Activated T-cell treated with anti-CD3 and anti-CD28 coated beads, Interleukin-2, amount 50 U/mL, for 4 hours (primary cell): ENCODE measurements around the gene PPFIA4. TPM values are rescaled to one million over a fixed set of nuclear protein-coding genes. Genes with fewer than 3 reads are reported as not detected.
A peak's percentile ranks its signal among the peaks of the same experiment; 100 is the strongest.

Experiments used
- ATAC-seq, 2 donors: fragments of 200-7000 bp; cut with Tn5 transposase; one replicate each; pipeline ENCODE4 v1.10.0; 2021
- DNase-seq: peaks from one replicate; pipeline ENCODE4 v3.0.0-alpha.2; 2020
- H3K27me3 Mint-ChIP-seq: one replicate; pipeline ENCODE4 v1.8.0; 2021; ENCODE audit warnings: low read depth, mixed read lengths
- H3K36me3 Mint-ChIP-seq: one replicate; pipeline ENCODE4 v1.8.0; 2022; ENCODE audit warnings: mixed read lengths; ENCODE audit not compliant: insufficient read depth
- H3K4me1 Mint-ChIP-seq: one replicate; pipeline ENCODE4 v1.8.0; 2021; ENCODE audit warnings: low read depth, mixed read lengths
- H3K4me3 Mint-ChIP-seq: one replicate; pipeline ENCODE4 v1.8.0; 2021; ENCODE audit warnings: mild to moderate bottlenecking, moderate library complexity, mixed read lengths
- H3K9me3 Mint-ChIP-seq: one replicate; pipeline ENCODE4 v1.8.0; 2021; ENCODE audit warnings: mixed read lengths
- total RNA-seq, 3 donors: library from RNA; stranded (reverse); gene quantifications; one replicate each; pipeline ENCODE4 v1.2.1, GENCODE V29; 2021

The PPFIA4 gene
- total RNA-seq, 3 donors from 2014 or later = 0.37 to 1.2 (median 0.82) TPM

DNA sequence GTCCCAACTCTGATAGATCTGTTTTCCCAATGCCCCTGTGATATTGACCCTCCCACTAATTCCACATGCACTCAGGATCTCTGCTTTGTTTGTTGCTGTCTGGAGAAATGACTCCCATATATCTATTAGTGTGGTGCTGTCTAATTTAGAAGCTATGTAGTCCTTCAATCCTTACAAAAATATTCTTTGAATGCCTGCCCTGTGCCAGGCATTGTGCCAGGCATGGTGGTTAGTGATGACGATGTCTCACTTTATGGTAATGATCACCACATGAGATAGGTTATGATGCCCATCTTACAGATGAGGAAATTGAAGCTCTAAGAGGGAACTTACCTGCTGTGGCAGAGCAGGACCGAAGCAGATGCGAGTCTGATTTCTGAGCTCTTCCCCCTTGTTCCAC lies 46.6 kb downstream of the PPFIA4 start:
- H3K9me3 Mint-ChIP-seq = no peaks in the 10 kb centered on the region
- peaks cover 38% of the 10 kb centered on the region for H3K27me3 Mint-ChIP-seq
- peaks cover 6% of the 10 kb centered on the region for H3K4me1 Mint-ChIP-seq
- no peaks in the 10 kb centered on the region for H3K36me3 Mint-ChIP-seq
- ATAC-seq = no peak
- H3K4me3 Mint-ChIP-seq = no peak overlapping the region
- no peak for DNase-seq

DNA sequence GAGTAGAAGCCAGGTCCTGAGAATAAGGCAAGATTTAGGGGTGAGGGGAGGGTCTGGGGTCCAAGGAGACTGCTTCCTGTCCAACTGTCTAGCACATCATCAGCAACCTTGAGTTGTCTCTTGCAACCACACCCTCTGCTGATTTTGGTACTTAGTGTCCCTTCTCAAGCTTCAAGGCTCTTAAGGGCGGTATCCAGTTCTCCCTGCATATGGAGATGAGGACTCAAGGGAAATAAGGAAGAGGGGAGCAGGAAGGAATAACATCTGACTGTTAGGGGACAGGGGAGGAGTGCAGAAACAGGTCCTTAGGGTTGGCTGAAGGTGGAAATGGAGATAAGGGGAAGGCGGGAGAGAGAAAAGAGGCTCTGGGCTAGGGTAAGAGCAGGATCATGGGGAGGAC lies 47.2 kb downstream of the PPFIA4 start:
- DNase-seq = no peak
- H3K27me3 Mint-ChIP-seq = peaks cover 38% of the 10 kb centered on the region
- no peaks in the 10 kb centered on the region for H3K36me3 Mint-ChIP-seq
- ATAC-seq = no peak
- H3K4me1 Mint-ChIP-seq = peaks cover 6% of the 10 kb centered on the region
- no peak overlapping the region for H3K4me3 Mint-ChIP-seq
- H3K9me3 Mint-ChIP-seq = no peaks in the 10 kb centered on the region

DNA sequence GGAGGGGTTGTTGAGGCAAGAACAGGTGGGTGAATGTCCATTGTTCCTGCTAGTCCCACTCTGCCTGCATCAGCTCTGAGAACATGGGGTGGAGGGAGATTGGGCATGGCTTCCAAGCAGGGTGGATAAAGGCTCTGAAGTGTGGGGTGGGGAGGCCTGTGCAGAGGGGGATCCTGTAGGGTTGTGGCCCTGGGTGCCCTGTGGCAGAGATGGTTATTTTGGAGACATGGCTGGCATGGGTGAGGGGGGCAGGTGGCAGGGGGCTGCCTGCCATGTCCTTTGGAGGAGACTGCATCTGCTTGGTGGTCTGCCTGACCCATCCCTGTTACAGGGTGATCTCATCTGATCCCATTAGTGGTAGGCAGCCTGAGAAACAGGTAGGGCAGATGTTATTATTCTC lies 48.3 kb downstream of the PPFIA4 start:
- DNase-seq = no peak
- peaks cover 6% of the 10 kb centered on the region for H3K4me1 Mint-ChIP-seq
- H3K27me3 Mint-ChIP-seq = peaks cover 43% of the 10 kb centered on the region
- no peak overlapping the region for H3K4me3 Mint-ChIP-seq
- H3K9me3 Mint-ChIP-seq = no peaks in the 10 kb centered on the region
- H3K36me3 Mint-ChIP-seq = no peaks in the 10 kb centered on the region
- no peak for ATAC-seq

DNA sequence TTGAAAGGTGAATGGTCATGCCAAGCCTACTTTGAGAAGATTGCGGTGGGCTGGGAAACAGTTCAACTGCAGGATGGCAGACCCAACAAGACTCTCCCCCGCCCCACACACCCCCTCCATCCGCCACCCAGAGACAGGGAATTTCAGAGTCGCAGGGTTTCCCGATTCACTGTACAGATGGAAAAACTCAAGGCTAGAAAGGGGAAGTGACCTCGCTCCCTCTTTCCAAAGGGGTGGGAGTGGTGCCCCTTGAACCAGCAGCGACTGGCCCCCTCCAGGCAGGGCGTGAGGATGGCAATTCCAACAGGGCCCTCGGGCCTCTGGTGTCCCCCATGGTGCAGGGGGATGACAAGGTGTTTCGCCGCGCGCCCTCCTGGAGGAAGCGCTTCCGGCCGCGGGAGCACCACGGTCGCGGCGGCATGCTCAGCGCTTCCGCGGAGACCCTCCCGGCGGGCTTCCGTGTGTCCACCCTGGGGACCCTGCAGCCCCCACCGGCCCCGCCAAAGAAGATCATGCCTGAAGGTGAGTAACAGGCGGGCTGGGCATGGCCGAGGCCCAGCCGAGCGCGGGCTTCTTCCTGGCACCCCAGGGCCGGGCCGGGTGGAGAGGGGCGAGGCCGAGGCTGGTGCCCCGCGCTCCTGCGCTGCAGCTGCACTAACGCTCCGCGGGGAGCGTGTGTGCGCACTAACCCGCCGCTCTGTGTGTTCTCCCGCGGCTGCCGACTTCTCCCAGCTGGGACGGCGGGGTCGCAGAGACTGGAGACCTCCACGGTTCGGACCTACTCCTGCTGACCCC lies 49.1 kb downstream of the PPFIA4 start:
- Mint-ChIP-seq H3K27me3 (peaks cover 43% of the 10 kb centered on the region), H3K4me3 (no peak overlapping the region)
- peak; percentile 56 to 85 for ATAC-seq

DNA sequence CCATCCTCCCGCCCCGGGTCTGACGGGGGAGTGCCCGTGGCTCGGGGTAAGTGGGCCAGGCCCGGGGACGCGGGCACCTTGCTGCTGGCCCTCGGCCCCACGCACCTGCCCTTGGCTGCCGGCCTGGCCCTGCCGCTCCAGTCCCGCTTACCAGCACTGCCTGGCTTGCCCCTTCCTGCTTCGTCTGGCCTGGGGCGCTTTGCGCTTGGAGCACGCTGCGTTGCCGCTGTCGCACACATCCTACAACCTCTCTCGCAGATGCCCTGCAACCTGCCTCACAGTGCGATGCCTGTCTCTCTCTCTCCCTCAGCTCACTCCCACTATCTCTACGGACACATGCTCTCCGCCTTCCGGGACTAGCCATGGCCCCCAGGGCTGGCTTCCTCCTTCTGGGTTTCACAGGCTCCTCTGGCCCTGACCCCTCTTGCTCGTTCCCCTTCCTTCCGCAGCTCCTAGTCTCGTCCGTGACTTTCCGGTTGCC lies 49.8 kb downstream of the PPFIA4 start:
- H3K9me3 Mint-ChIP-seq = no peaks in the 10 kb centered on the region
- H3K27me3 Mint-ChIP-seq = peaks cover 43% of the 10 kb centered on the region
- peak in 1 of 2 donors; percentile 21 for ATAC-seq
- H3K4me1 Mint-ChIP-seq = peaks cover 6% of the 10 kb centered on the region
- peak overlapping the region; percentile 47 for H3K4me3 Mint-ChIP-seq
- H3K36me3 Mint-ChIP-seq = no peaks in the 10 kb centered on the region
- no peak for DNase-seq

More for the DNA sequence above, 49.1 kb downstream of the PPFIA4 start:
- Mint-ChIP-seq H3K36me3 (no peaks in the 10 kb centered on the region), H3K9me3 (no peaks in the 10 kb centered on the region), H3K4me1 (peaks cover 6% of the 10 kb centered on the region)
- DNase-seq = no peak

DNA sequence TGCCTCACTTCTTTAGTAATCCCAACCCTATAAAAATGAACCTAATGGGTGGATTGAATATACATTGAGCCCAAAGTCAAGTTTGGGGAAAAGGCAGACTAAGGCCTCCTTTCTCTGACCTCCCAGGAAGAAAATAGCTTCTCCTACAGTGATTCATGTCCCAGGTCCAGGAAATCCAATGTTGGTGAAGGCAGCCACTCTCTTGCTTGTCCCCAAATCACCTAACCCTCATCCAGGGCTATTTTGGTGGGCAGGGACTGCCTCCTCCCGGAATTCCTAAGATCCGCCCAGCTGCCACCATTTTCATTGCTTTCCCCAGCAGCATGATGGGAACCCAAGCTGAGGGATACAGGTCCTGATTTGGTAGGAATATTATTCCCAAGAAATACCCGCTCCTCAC lies 51.1 kb downstream of the PPFIA4 start:
- Mint-ChIP-seq H3K9me3 (no peaks in the 10 kb centered on the region), H3K27me3 (peaks cover 43% of the 10 kb centered on the region), H3K4me1 (peaks cover 6% of the 10 kb centered on the region), H3K36me3 (no peaks in the 10 kb centered on the region), H3K4me3 (no peak overlapping the region)
- no peak for ATAC-seq
- no peak for DNase-seq

DNA sequence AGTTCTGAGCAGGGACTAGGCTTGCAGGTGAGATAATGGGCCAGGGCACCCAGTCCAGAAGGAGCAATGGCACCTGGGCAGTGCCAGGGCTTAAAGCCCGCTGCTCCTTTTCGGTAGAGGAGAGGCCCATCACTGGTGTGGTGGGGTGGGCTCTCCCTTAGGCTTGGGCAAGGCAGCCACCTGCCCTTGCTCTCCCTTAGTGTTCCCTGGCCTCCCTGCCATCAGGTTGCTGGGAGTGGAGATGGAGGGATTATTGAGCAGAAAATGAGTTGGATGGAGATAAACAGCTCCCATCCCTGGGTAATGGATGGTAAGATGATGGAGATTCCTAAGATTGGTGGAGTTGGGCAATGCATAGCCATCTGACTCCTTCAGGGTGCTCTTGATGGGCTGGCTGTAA lies 51.7 kb downstream of the PPFIA4 start:
- H3K27me3 Mint-ChIP-seq = peaks cover 41% of the 10 kb centered on the region

DNA sequence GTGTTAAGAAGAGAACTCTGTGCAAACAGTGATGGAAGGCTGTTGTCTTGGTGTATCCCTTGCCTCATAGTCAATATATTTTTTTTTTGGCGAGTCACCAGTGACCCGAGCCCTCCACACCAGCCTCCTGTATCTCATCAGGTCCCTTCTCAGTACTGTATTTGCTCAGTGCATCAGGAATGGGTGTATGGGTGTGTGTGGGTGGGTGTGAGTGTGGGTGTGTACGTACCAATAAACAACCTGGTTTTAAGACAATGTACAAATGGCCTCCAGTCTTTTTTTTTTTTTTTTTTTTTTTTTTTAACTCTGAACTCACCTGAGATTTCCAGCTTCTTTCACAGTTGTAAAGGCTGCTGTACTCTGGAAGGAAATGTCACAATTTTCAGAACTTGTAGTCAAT lies 52.2 kb downstream of the PPFIA4 start:
- H3K9me3 Mint-ChIP-seq = no peaks in the 10 kb centered on the region
- peaks cover 36% of the 10 kb centered on the region for H3K27me3 Mint-ChIP-seq
- ATAC-seq (no peak), DNase-seq (no peak)
- no peaks in the 10 kb centered on the region for H3K36me3 Mint-ChIP-seq
- H3K4me1 Mint-ChIP-seq = peaks cover 6% of the 10 kb centered on the region
- no peak overlapping the region for H3K4me3 Mint-ChIP-seq

More for the DNA sequence above, 51.7 kb downstream of the PPFIA4 start:
- ATAC-seq = no peak
- Mint-ChIP-seq H3K4me3 (no peak overlapping the region), H3K9me3 (no peaks in the 10 kb centered on the region), H3K4me1 (peaks cover 6% of the 10 kb centered on the region), H3K36me3 (no peaks in the 10 kb centered on the region)
- no peak for DNase-seq

DNA sequence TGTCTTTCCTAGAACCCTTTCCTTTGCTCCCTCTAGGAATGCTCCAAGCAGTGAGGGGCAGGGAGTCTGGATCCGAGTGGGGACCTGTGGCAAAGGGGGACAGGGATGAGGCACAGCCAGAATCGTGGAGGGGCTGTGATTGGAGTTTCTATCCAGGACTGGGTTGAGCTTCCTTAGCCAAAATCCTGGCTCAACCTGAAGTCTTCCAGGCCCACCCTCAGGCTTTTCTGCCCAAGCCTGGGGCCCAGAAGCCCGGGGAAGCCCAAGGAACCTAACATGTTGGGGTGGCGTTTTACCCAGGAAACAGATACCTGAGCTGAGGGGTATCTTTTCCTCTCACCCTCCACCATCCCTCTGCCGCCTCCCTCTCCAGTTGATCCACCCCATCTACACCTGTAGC lies 54.2 kb downstream of the PPFIA4 start:
- ATAC-seq = no peak
- no peaks in the 10 kb centered on the region for H3K36me3 Mint-ChIP-seq
- no peak for DNase-seq
- peaks cover 5% of the 10 kb centered on the region for H3K4me1 Mint-ChIP-seq
- H3K27me3 Mint-ChIP-seq = peaks cover 21% of the 10 kb centered on the region
- no peaks in the 10 kb centered on the region for H3K9me3 Mint-ChIP-seq
- no peak overlapping the region for H3K4me3 Mint-ChIP-seq

DNA sequence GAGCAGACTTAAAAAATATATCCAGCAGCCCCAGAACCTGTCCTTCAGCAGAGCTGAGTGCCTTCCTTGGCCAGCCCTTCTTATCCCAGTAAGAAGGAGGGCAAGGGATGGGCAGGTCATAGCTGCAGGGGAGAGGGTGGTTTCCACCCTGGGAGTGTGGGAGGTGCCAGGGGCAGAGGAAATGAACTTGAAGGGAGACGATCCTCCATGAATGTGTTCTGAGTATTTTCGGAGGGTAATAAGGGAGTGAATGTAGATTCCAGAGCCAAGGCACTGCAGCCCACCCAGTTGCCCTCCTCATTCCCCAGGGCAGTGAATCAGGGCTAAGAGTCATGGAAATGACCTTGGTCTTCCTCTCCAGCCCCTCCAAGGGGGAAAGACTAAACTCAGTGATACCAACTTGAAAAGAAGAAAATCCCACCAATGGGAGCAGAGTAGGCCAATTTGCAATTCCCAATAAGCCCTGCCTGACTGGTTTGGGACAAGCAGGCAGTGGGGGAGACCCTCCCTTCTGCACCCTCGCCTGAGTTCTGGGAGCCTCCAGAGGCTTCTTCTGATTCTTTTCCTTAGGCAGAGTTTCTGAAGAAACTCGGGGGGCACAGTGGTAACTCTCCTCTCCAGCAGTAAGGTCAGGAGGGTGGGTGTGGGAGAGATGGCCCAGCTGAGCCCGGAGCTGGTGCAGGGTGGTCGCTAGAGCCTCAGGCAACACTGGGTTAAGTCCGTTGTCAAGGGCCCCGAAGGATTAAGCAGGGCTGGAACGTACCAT lies 55.4 kb downstream of the PPFIA4 start:
- no peak for ATAC-seq
- Mint-ChIP-seq H3K27me3 (peaks cover 15% of the 10 kb centered on the region), H3K4me1 (no peaks in the 10 kb centered on the region), H3K36me3 (no peaks in the 10 kb centered on the region), H3K4me3 (no peak overlapping the region), H3K9me3 (no peaks in the 10 kb centered on the region)
- DNase-seq = no peak

DNA sequence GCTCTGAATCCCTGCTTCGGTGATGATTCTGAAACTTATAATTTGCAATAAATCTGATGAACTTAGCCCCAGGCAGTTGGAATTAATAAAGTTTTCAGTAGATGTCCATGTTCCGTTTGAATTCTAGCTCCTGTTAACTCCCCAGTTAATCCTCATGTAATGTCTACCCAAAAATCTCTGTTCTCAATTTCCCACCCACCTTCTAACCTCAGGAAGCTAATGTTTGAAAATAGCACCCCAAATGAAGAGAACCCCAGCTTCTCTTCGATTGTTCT lies 55.9 kb downstream of the PPFIA4 start:
- H3K36me3 Mint-ChIP-seq = no peaks in the 10 kb centered on the region
- H3K9me3 Mint-ChIP-seq = no peaks in the 10 kb centered on the region
- H3K4me1 Mint-ChIP-seq = no peaks in the 10 kb centered on the region
- DNase-seq = no peak
- no peak for ATAC-seq
- H3K27me3 Mint-ChIP-seq = peaks cover 10% of the 10 kb centered on the region
- no peak overlapping the region for H3K4me3 Mint-ChIP-seq

DNA sequence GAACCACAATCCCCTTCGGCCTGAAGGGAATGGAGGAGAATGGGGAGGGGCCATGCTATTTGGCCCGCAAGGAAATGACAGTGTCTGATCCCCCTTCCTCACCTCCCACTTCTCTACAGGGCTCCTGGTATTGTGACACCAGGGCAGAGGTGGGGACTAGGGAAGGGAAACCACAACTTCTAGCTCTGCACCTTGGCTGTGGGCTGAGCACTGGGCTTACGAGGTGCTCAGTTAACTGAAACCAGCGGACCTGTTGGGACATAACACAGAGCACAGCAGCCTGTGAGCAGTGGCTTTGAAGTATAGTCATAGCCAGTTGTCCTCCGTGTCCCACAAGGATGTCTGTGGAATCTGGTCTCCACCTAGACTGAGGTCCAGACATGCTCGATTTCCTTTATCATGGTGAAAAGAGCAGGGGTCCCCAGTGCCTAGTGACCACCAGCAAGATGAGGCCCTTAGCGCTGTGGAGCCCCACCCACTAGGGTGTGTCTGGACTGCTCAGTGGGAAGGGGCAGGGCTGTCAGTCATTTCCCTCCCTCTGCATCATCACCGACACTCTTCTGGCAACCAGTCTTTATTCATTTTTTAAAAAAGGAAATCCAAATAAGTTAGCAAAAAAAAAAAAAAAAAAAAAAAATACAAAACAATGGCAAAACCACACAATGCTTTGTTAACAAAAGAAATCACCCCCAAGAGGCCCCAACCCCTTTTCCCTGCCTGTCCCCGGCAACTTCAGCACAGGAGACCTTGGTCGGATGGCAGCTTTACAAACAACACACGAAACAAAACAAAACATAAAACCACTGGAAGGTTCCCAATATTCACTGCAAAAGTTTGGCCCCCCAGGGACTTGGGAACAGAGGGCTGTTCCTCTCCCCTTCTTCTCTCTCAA lies 56.5 kb downstream of the PPFIA4 start:
- Mint-ChIP-seq H3K4me3 (no peak overlapping the region), H3K36me3 (no peaks in the 10 kb centered on the region), H3K27me3 (peaks cover 8% of the 10 kb centered on the region), H3K4me1 (no peaks in the 10 kb centered on the region), H3K9me3 (no peaks in the 10 kb centered on the region)
- DNase-seq (no peak), ATAC-seq (no peak)

DNA sequence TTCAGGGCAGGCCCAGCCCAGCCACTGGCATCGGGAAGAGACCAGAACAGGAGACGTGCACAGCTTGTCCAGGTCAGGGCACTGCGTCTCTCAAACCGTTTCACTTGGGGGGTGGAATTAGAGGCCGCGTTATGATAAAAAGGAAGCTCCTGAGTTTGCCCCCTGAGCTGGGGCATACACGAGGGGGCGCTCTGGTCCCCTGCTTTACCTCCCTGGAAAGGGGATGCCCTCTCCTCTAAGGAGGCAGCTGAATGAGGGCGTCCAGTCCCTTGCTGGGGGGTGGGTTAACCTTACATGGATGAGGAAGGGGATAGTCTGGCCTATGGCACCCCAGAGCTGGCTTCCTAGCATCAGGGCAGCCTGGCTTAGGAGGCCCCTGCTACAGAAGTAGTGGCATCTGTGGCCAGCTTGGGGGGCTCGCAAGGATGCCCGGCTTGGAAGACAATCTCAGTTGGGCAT lies 57.2 kb downstream of the PPFIA4 start:
- Mint-ChIP-seq H3K4me1 (no peaks in the 10 kb centered on the region), H3K27me3 (peaks cover 9% of the 10 kb centered on the region), H3K36me3 (no peaks in the 10 kb centered on the region), H3K4me3 (no peak overlapping the region), H3K9me3 (no peaks in the 10 kb centered on the region)
- no peak for ATAC-seq
- no peak for DNase-seq
